ENCODE measurements around the gene NCOR1.
"Not testable (repeated sequence)": the region's sequence is repeated elsewhere in the genome, so short reads cannot be mapped to it uniquely, and the experiment has no call there.

Gene NCOR1

GRCh38 chr17:16215273-16215964 lies at the start of gene NCOR1:
NCOR1 (minus strand) TSS chr17:16215534; CDS start chr17:16194569, 20,965 bp downstream.
- peak; percentile 87 for DNase-seq

GRCh38 chr17:16262201-16262600 lies 46.9 kb upstream of the NCOR1 start:
- DNase-seq: no peak

- DNase-seq: no peak
These were observed 45.7 kb upstream of the NCOR1 start for GRCh38 chr17:16261049-16261448.

GRCh38 chr17:16259926-16260325 lies 44.6 kb upstream of the NCOR1 start:
- DNase-seq: no peak

- no peak for DNase-seq
These were observed 43.6 kb upstream of the NCOR1 start for GRCh38 chr17:16258901-16259300.

GRCh38 chr17:16255481-16255921 lies 40.2 kb upstream of the NCOR1 start:
- no peak for DNase-seq

GRCh38 chr17:16254773-16255400 lies 39.6 kb upstream of the NCOR1 start:
- no peak for DNase-seq

- DNase-seq: no peak
These were observed 36.2 kb upstream of the NCOR1 start for GRCh38 chr17:16251556-16251955.

- no peak for DNase-seq
These were observed 35.7 kb upstream of the NCOR1 start for GRCh38 chr17:16251043-16251442.

- no peak for DNase-seq
These were observed 35.3 kb upstream of the NCOR1 start for GRCh38 chr17:16250635-16251034.

- DNase-seq: no peak
These were observed 32.3 kb upstream of the NCOR1 start for GRCh38 chr17:16247586-16247984.

- no peak for DNase-seq
These were observed 28.6 kb upstream of the NCOR1 start for GRCh38 chr17:16243801-16244567.

- DNase-seq: no peak
These were observed 28.1 kb upstream of the NCOR1 start for GRCh38 chr17:16243385-16243784.

- DNase-seq: no peak
These were observed 26.6 kb upstream of the NCOR1 start for GRCh38 chr17:16241906-16242399.

- DNase-seq: no peak
These were observed 24.6 kb upstream of the NCOR1 start for GRCh38 chr17:16239931-16240330.

- DNase-seq: no peak
These were observed 17.1 kb upstream of the NCOR1 start for GRCh38 chr17:16232391-16232790.

- not testable (repeated sequence) for DNase-seq
These were observed 14.7 kb upstream of the NCOR1 start for GRCh38 chr17:16229912-16230561.

- DNase-seq: no peak
These were observed 7.1 kb upstream of the NCOR1 start for GRCh38 chr17:16222406-16222805.

GRCh38 chr17:16217002-16217635 lies 1.8 kb upstream of the NCOR1 start, which contains the start of gene PIGL:
PIGL (plus strand) TSS chr17:16217210; CDS start chr17:16217227, 17 bp downstream.
- DNase-seq: peak; percentile 88 to 91

GRCh38 chr17:16216341-16217001 lies 1.1 kb upstream of the NCOR1 start:
- DNase-seq: not testable (repeated sequence)

- peak in 1 of 2 donors; percentile 24 for DNase-seq
These were observed 607 bp upstream of the NCOR1 start for GRCh38 chr17:16215965-16216316.

GRCh38 chr17:16215002-16215272 lies 397 bp downstream of the NCOR1 start:
- peak; percentile 13 to 32 for DNase-seq

Measured in CD4-positive, alpha-beta T cell treated with Interleukin-4 for 1 hour (primary cell).